Astrocyte of the cerebellum (primary cell): ENCODE measurements around the gene GPR150.

Experiments used
- DNase-seq: peaks from one replicate; pipeline ENCODE4 v3.0.0-alpha.2; 2011; ENCODE audit warnings: low read depth
- H3K4me3 ChIP-seq: 2 replicates; pipeline ENCODE4 v1.5.1; 2011; ENCODE audit warnings: mild to moderate bottlenecking, low read depth, low read length, moderate library complexity
- CTCF ChIP-seq: IDR thresholded peaks from 2 replicates; pipeline ENCODE4 v1.5.1; 2012; ENCODE audit warnings: low read length, low read depth, moderate library complexity, mild to moderate bottlenecking; ENCODE audit errors: missing control alignments
- in situ Hi-C: cut with HindIII; loops from 2 replicates; pipeline ENCODE4 v1.10.0; 2017; ENCODE audit warnings: low sequenced_read_pairs

GPR150 gene

DNA sequence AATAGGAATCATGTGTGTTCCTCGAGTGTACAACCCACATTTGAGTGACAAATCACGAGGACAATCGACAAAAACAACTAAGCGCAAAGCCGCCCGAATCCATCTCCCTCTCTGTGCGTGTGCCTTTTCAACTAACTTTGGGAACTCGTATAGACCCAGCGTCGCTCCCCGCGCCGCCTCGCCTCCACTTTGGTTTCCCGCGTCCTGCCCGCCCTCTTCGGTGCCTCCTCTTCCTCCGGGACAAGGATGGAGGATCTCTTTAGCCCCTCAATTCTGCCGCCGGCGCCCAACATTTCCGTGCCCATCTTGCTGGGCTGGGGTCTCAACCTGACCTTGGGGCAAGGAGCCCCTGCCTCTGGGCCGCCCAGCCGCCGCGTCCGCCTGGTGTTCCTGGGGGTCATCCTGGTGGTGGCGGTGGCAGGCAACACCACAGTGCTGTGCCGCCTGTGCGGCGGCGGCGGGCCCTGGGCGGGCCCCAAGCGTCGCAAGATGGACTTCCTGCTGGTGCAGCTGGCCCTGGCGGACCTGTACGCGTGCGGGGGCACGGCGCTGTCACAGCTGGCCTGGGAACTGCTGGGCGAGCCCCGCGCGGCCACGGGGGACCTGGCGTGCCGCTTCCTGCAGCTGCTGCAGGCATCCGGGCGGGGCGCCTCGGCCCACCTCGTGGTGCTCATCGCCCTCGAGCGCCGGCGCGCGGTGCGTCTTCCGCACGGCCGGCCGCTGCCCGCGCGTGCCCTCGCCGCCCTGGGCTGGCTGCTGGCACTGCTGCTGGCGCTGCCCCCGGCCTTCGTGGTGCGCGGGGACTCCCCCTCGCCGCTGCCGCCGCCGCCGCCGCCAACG, at the start of gene GPR150:
Gene GPR150 (plus strand): TSS at position 58 of the 840 bp plus-strand sequence. CDS start 189 bp downstream, at position 247.
- TF ChIP-seq CTCF: no peak
- in situ Hi-C loops: no loop called here
- peak within 1 kb of the TSS; percentile 45 for H3K4me3 ChIP-seq
- no peak for DNase-seq

GRCh38 chr5:95572016-95572415, 47.9 kb upstream of the GPR150 start:
- TF ChIP-seq CTCF: no peak
- DNase-seq: no peak
- in situ Hi-C loops: no loop called here
- no peak overlapping the region for H3K4me3 ChIP-seq

GRCh38 chr5:95581576-95581975, 38.3 kb upstream of the GPR150 start:
- no peak for TF ChIP-seq CTCF
- in situ Hi-C loops: no loop called here
- no peak overlapping the region for H3K4me3 ChIP-seq
- no peak for DNase-seq

DNA sequence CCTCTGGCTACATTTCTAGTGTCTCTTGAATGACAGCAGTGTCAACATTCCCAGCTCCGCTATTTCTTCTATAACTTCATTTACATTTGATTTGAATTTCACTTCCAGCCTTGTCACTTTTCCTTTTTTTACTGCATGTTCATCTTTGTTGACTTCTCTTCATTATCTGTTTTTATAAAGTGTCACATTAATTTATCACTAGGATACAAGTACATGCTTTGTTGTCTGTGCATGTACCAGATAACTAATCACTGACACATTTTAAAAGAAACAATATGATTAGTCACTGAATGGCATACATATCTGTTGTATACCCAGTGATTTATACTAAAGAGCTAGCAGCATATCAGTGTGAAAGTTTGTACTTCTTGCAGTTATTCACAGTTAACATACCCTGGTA, 35.9 kb upstream of the GPR150 start:
- DNase-seq: no peak
- TF ChIP-seq CTCF: no peak
- in situ Hi-C loops: no loop called here
- H3K4me3 ChIP-seq: no peak overlapping the region

DNA sequence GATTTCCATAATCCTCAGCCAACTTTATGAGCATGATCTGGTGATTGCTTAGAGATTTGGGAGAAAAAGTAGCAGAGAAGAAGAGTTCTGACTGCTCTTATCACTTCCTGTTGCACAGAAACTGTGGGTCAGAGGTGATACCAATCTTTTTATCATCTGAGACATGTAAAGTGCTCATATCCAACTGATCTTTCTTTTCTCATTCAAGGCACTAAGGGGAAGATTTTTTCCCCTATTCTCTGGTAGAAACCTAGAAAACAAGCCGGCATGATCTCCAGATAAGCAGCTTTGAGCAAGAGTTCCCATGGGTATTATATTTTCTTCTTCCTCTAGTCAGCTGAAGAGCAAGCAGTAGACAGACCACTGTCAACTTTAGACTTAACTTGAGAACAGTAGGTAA, 29.0 kb upstream of the GPR150 start:
- TF ChIP-seq CTCF: no peak
- H3K4me3 ChIP-seq: no peak overlapping the region
- no peak for DNase-seq
- in situ Hi-C loops: no loop called here

DNA sequence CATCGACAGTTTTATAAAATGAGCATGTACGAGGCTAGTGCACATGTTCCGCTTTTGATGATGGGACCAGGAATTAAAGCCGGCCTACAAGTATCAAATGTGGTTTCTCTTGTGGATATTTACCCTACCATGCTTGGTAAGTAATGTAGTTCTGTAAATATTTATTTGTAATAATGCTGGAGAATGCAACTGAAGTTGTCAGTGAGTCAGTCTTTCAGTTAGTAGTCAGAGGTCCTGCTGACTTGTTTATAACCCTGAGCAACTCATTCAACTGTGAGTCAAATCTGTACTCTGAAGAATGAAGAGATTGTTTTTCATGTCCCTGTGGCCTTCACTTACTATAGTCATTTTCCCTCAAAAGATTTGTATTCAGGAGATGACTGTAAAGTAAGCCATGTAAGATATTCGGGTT, 28.4 kb upstream of the GPR150 start:
- peak; percentile 8 for DNase-seq
- no peak for TF ChIP-seq CTCF
- in situ Hi-C loops: no loop called here
- H3K4me3 ChIP-seq: no peak overlapping the region
